PC-3 (cell line): ENCODE results near the gene PREX1. TPM values are rescaled to one million over a fixed set of nuclear protein-coding genes. Genes with fewer than 3 reads are reported as not detected.

Experiments
- ATAC-seq: fragments of 200-7000 bp; cut with Tn5 transposase; 2 replicates; pipeline ENCODE4 v1.9.1; 2020; ENCODE audit warnings: mild to moderate bottlenecking, moderate library complexity
- BruUV-seq: library from RNA; stranded (reverse); fragments of 400-500 nt; replicated peaks from 2 replicates; lab custom pipeline; 2021; lab: Mats Ljungman, UMichigan
- CTCF ChIA-PET: fragments of 300-600 bp; sonication (Branson Sonifier 250); formaldehyde crosslinking; loops from one replicate; lab custom pipeline; 2022; ENCODE audit warnings: antibody characterized with exemption; lab: Charles Lee
- POLR2A ChIA-PET: fragments of 300-600 bp; sonication (Branson Sonifier 250); formaldehyde crosslinking; loops from one replicate; lab custom pipeline; 2022; ENCODE audit warnings: antibody characterized with exemption; ENCODE audit not compliant: unreplicated experiment; lab: Charles Lee
- DNase-seq: peaks from one replicate; pipeline ENCODE4 v3.0.0-alpha.2; 2015
- H2AFZ ChIP-seq: fragments of 300-600 bp; sonication (generic); 2 replicates; pipeline ENCODE4 v1.6.0; 2016; ENCODE audit warnings: antibody characterized with exemption, low read length
- H3F3A ChIP-seq: fragments of 300-600 bp; sonication (generic); one replicate; pipeline ENCODE4 v1.6.0; 2017; ENCODE audit warnings: antibody characterized with exemption, low read length, control low read depth, mild to moderate bottlenecking; ENCODE audit not compliant: unreplicated experiment
- H3K27ac ChIP-seq: fragments of 300-600 bp; sonication (generic); 2 replicates; pipeline ENCODE4 v1.5.1; 2016; ENCODE audit warnings: mild to moderate bottlenecking, low read length
- H3K27me3 ChIP-seq: fragments of 300-600 bp; sonication (generic); 2 replicates; pipeline ENCODE4 v1.6.1; 2016; ENCODE audit warnings: low read length, mixed read lengths
- H3K36me3 ChIP-seq: fragments of 300-600 bp; sonication (generic); 2 replicates; pipeline ENCODE4 v1.6.1; 2016; ENCODE audit warnings: low read depth, mixed run types, low read length, mixed read lengths
- H3K4me1 ChIP-seq: fragments of 300-600 bp; sonication (generic); 2 replicates; pipeline ENCODE4 v1.5.1; 2016; ENCODE audit warnings: low read length; ENCODE audit not compliant: insufficient read depth
- H3K4me2 ChIP-seq: fragments of 300-600 bp; sonication (generic); 2 replicates; pipeline ENCODE4 v1.6.0; 2016; ENCODE audit warnings: low read length
- H3K4me3 ChIP-seq: fragments of 300-600 bp; sonication (generic); 2 replicates; pipeline ENCODE4 v1.5.1; 2016; ENCODE audit warnings: mild to moderate bottlenecking, low read length, mixed read lengths
- H3K79me2 ChIP-seq: fragments of 300-600 bp; sonication (generic); 2 replicates; pipeline ENCODE4 v1.6.1; 2017; ENCODE audit warnings: low read length, mixed read lengths
- H3K9ac ChIP-seq: fragments of 300-600 bp; sonication (generic); 2 replicates; pipeline ENCODE4 v1.6.0; 2016; ENCODE audit warnings: mild to moderate bottlenecking, low read length
- H3K9me2 ChIP-seq: fragments of 300-600 bp; sonication (generic); replicated peaks from 2 replicates; pipeline ENCODE4 v1.6.1; 2016; ENCODE audit warnings: mixed run types, low read length, mixed read lengths
- H3K9me3 ChIP-seq: fragments of 300-600 bp; sonication (generic); 2 replicates; pipeline ENCODE4 v1.6.1; 2016; ENCODE audit warnings: low read length, mixed read lengths
- H4K20me1 ChIP-seq: fragments of 300-600 bp; sonication (generic); 2 replicates; pipeline ENCODE4 v1.6.1; 2016; ENCODE audit warnings: low read length, mixed read lengths
- EZH2 ChIP-seq: fragments of 300-600 bp; sonication (generic); IDR thresholded peaks from one replicate; pipeline ENCODE4 v1.6.1; 2017; ENCODE audit warnings: antibody characterized with exemption, mild to moderate bottlenecking, low read length; ENCODE audit not compliant: unreplicated experiment
- EZH2phosphoT487 ChIP-seq: fragments of 300-600 bp; sonication (generic); IDR thresholded peaks from 2 replicates; pipeline ENCODE4 v1.6.1; 2018; ENCODE audit warnings: mild to moderate bottlenecking, antibody characterized with exemption, low read length, borderline replicate concordance
- intact Hi-C: fragments of 100-400 bp; cut with micrococcal nuclease; formaldehyde crosslinking; loops from 2 replicates; pipeline ENCODE4 v1.9.0; 2023
- total RNA-seq: library from RNA; depleted of rRNA; stranded (reverse); fragments of >200 nt; gene quantifications from 2 replicates; pipeline ENCODE4 v1.2.3, GENCODE V29; 2014
- TF ChIP-seq, protein P1 (sequence below): fragments of 300-600 bp; sonication (generic); conservative IDR thresholded peaks from 2 replicates; pipeline ENCODE4 v1.5.1; 2017; ENCODE audit warnings: antibody characterized with exemption, low read depth, mild to moderate bottlenecking, low read length

Gene PREX1
- total RNA-seq, 1 experiment from 2014 or later = 22.1 TPM

DNA sequence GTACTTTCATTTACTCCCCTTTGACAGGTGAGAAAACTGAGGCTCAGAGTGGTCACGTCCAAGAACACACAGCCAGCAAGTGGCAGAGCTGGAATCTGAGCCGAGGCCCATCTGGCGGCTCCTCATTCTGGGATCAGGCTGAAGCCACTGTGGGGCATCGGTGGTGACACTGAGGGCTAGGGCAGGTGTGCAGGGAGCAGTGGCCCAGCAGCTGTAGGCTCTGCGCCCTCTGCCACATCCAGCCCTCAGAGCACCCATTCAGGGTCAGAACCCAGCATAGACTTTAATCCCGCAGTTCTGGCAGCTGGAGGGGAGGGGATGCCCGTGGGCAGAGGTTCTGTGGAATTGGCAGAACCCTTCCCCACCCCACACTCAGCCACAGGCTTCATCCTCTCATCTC lies 210.3 kb downstream of the PREX1 start:
- H3F3A ChIP-seq = no peaks in the 10 kb centered on the region
- BruUV-seq = no TSS peak
- H3K4me2 ChIP-seq = no peak overlapping the region
- H3K9ac ChIP-seq = no peak overlapping the region
- no peak overlapping the region for H3K27ac ChIP-seq
- DNase-seq = no peak
- H3K4me3 ChIP-seq = no peak overlapping the region
- H3K9me2 ChIP-seq = no peaks in the 10 kb centered on the region
- no peaks in the 10 kb centered on the region for H3K9me3 ChIP-seq
- ChIA-PET CTCF (interaction anchor here (0.7 kb wide), 1 partner anchor 1050 kb away, joined by 3 read pairs; no protein-coding TSS in a partner anchor), POLR2A (no interaction called here)
- peaks cover 29% of the 10 kb centered on the region for H3K4me1 ChIP-seq
- H2AFZ ChIP-seq = no peak overlapping the region
- TF ChIP-seq EZH2 (no peak), EZH2phosphoT487 (no peak)
- TF ChIP-seq, protein P1, sequence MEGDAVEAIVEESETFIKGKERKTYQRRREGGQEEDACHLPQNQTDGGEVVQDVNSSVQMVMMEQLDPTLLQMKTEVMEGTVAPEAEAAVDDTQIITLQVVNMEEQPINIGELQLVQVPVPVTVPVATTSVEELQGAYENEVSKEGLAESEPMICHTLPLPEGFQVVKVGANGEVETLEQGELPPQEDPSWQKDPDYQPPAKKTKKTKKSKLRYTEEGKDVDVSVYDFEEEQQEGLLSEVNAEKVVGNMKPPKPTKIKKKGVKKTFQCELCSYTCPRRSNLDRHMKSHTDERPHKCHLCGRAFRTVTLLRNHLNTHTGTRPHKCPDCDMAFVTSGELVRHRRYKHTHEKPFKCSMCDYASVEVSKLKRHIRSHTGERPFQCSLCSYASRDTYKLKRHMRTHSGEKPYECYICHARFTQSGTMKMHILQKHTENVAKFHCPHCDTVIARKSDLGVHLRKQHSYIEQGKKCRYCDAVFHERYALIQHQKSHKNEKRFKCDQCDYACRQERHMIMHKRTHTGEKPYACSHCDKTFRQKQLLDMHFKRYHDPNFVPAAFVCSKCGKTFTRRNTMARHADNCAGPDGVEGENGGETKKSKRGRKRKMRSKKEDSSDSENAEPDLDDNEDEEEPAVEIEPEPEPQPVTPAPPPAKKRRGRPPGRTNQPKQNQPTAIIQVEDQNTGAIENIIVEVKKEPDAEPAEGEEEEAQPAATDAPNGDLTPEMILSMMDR = no peak
- no peak for ATAC-seq
- no peaks in the 10 kb centered on the region for H4K20me1 ChIP-seq
- peaks cover 13% of the 10 kb centered on the region for H3K27me3 ChIP-seq
- intact Hi-C loops = no loop called here
- H3K36me3 ChIP-seq = no peaks in the 10 kb centered on the region
- no peaks in the 10 kb centered on the region for H3K79me2 ChIP-seq

DNA sequence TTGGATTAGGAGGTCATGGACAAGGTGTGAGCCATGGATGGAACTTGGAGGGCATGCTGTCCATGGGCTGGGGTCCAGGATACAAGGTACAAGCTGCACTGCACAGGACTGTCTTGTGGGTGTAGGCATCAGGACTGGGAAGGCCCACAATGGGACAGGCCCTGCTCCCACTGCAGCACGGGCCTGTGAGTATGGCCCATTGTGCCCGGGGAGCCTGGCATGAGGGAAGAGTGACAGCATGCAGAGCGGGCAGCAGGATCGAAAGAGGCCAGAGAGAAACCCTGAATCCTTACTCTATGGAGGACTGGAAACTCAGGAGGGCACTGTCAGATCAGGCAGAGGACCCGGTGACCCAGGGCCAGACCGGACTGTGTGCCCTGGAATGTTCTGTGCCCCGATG lies 211.3 kb downstream of the PREX1 start:
- intact Hi-C loops = no loop called here
- ChIA-PET CTCF (no interaction called here), POLR2A (no interaction called here)
- Histone ChIP-seq H3K4me1 (peaks cover 21% of the 10 kb centered on the region), H3K27ac (no peak overlapping the region), H3K9ac (no peak overlapping the region), H3K36me3 (no peaks in the 10 kb centered on the region), H4K20me1 (no peaks in the 10 kb centered on the region), H3K27me3 (peaks cover 23% of the 10 kb centered on the region), H3F3A (no peaks in the 10 kb centered on the region), H3K79me2 (no peaks in the 10 kb centered on the region), H3K4me2 (no peak overlapping the region), H3K4me3 (no peak overlapping the region), H2AFZ (no peak overlapping the region), H3K9me2 (no peaks in the 10 kb centered on the region), H3K9me3 (no peaks in the 10 kb centered on the region)
- no peak for DNase-seq
- no TSS peak for BruUV-seq
- ATAC-seq = no peak
- TF ChIP-seq EZH2phosphoT487 = no peak
- TF ChIP-seq, protein P1 = no peak
- no peak for TF ChIP-seq EZH2

DNA sequence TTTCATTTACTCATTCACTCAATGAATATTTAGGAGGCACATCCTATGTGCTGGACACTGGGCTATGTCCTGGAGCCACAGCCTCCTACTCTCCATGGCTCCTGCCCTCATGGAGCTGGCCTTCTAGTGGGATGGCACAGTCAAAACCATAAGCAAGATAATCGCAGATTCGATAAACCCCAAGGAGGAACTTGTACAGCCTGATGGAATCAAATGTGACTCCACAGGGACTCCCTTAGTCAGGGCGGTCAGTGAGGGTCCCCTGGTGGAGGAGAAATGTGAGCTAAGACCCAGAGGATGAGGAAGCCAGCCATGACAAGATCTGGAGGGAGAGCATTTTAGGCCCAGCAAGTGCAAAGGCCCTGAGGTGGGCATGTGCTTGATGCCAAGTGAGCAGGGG lies 211.9 kb downstream of the PREX1 start:
- Histone ChIP-seq H3K36me3 (no peaks in the 10 kb centered on the region), H3K4me1 (peaks cover 16% of the 10 kb centered on the region), H3K79me2 (no peaks in the 10 kb centered on the region), H4K20me1 (no peaks in the 10 kb centered on the region), H3K9me2 (no peaks in the 10 kb centered on the region), H3K9me3 (no peaks in the 10 kb centered on the region), H3K9ac (no peak overlapping the region), H3K4me3 (no peak overlapping the region), H3K4me2 (no peak overlapping the region), H3F3A (no peaks in the 10 kb centered on the region), H3K27me3 (peaks cover 29% of the 10 kb centered on the region), H2AFZ (no peak overlapping the region), H3K27ac (no peak overlapping the region)
- TF ChIP-seq, protein P1 = no peak
- TF ChIP-seq EZH2 = no peak
- TF ChIP-seq EZH2phosphoT487 = no peak
- ChIA-PET CTCF (no interaction called here), POLR2A (no interaction called here)
- no TSS peak for BruUV-seq
- ATAC-seq = no peak
- DNase-seq = no peak
- intact Hi-C loops = no loop called here
